Panc1 (cell line): Measurements from ENCODE around the gene RUNX1.

Source experiments
- SIN3A ChIP-seq: IDR thresholded peaks from 2 replicates; pipeline ENCODE4 v1.6.1; 2012; ENCODE audit warnings: low read depth, mild to moderate bottlenecking, low read length, moderate library complexity, borderline replicate concordance; ENCODE audit not compliant: insufficient read depth
- TCF7L2 ChIP-seq: IDR thresholded peaks from 2 replicates; pipeline ENCODE4 v1.6.1; 2011; ENCODE audit warnings: mild to moderate bottlenecking, low read depth, low read length, inconsistent platforms
- TF ChIP-seq, protein P1 (sequence below), 2 experiments: IDR thresholded peaks; 2 replicates each; pipeline ENCODE4 v1.6.1; 2011 to 2012; ENCODE audit warnings: low read depth in 2 of 2, control low read depth in 1 of 2, low read length in 1 of 2, mild to moderate bottlenecking in 1 of 2, moderate library complexity in 1 of 2; ENCODE audit not compliant: insufficient read depth in 1 of 2
- TF ChIP-seq, protein P2 (sequence below): fragments of 450-650 bp; IDR thresholded peaks from 2 replicates; pipeline ENCODE4 v1.5.1; 2017; ENCODE audit warnings: mild to moderate bottlenecking

DNA sequence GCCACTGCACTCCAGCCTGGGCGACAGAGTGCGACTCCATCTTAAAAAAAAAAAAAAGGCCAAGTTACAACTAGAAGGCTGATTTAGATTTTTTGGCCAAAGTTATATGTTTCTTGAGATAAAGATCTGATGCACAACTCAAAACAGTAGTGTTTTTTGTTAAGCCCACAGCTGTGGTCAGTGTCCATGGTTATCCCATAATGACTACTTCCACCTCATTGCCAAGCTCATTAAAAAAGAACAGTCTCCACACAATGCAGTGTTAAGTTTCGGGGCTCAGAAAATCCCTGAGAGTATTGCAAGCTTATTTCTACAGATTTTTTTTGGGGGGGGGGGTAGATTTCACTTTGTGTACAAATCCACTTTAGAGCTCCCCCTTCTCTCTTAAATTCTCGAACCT is 120.5 kb downstream of the RUNX1 start:
- TF ChIP-seq, protein P1, sequence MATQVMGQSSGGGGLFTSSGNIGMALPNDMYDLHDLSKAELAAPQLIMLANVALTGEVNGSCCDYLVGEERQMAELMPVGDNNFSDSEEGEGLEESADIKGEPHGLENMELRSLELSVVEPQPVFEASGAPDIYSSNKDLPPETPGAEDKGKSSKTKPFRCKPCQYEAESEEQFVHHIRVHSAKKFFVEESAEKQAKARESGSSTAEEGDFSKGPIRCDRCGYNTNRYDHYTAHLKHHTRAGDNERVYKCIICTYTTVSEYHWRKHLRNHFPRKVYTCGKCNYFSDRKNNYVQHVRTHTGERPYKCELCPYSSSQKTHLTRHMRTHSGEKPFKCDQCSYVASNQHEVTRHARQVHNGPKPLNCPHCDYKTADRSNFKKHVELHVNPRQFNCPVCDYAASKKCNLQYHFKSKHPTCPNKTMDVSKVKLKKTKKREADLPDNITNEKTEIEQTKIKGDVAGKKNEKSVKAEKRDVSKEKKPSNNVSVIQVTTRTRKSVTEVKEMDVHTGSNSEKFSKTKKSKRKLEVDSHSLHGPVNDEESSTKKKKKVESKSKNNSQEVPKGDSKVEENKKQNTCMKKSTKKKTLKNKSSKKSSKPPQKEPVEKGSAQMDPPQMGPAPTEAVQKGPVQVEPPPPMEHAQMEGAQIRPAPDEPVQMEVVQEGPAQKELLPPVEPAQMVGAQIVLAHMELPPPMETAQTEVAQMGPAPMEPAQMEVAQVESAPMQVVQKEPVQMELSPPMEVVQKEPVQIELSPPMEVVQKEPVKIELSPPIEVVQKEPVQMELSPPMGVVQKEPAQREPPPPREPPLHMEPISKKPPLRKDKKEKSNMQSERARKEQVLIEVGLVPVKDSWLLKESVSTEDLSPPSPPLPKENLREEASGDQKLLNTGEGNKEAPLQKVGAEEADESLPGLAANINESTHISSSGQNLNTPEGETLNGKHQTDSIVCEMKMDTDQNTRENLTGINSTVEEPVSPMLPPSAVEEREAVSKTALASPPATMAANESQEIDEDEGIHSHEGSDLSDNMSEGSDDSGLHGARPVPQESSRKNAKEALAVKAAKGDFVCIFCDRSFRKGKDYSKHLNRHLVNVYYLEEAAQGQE (IDR thresholded peaks at IDR 0.05; ENCODE audit: insufficient read depth in 1 of 2, low read depth in 2 of 2, low read length in 1 of 2): no peak
- TF ChIP-seq, protein P2, sequence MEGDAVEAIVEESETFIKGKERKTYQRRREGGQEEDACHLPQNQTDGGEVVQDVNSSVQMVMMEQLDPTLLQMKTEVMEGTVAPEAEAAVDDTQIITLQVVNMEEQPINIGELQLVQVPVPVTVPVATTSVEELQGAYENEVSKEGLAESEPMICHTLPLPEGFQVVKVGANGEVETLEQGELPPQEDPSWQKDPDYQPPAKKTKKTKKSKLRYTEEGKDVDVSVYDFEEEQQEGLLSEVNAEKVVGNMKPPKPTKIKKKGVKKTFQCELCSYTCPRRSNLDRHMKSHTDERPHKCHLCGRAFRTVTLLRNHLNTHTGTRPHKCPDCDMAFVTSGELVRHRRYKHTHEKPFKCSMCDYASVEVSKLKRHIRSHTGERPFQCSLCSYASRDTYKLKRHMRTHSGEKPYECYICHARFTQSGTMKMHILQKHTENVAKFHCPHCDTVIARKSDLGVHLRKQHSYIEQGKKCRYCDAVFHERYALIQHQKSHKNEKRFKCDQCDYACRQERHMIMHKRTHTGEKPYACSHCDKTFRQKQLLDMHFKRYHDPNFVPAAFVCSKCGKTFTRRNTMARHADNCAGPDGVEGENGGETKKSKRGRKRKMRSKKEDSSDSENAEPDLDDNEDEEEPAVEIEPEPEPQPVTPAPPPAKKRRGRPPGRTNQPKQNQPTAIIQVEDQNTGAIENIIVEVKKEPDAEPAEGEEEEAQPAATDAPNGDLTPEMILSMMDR: no peak
- no peak for TF ChIP-seq TCF7L2
- no peak for TF ChIP-seq SIN3A
